ENCODE results near the gene TRAF5.

GRCh38 chr1:211328084-211328694 is 1.6 kb downstream of the TRAF5 start:
- TF ChIP-seq CTCF (IDR thresholded peaks at IDR 0.05; ENCODE audit: low read length): no peak
- TF ChIP-seq EZH2 (optimal IDR thresholded peaks at IDR 0.05; ENCODE audit: low read depth, low read length): no peak
- TF ChIP-seq EZH2phosphoT487 (IDR thresholded peaks at IDR 0.05; ENCODE audit: low read length): no peak
